Suppressor macrophage treated with lipopolysaccharide for 4 hours (primary cell): ENCODE measurements around the gene RFPL3.
"Not testable (repeated sequence)": the region's sequence is repeated elsewhere in the genome, so short reads cannot be mapped to it uniquely, and the experiment has no call there.

Experiments used
- DNase-seq: peaks from one replicate; pipeline ENCODE4 v3.0.0-alpha.2; 2020

The RFPL3 gene

GRCh38 chr22:32357567-32357966 lies at the start of gene RFPL3:
TSS of gene RFPL3 (plus strand) at chr22:32357867. CDS start at chr22:32358072, 205 bp downstream.
- DNase-seq, result not testable (repeated sequence)

- DNase-seq, result no peak
Measured at GRCh38 chr22:32308191-32308590, 49.5 kb upstream of the RFPL3 start.

GRCh38 chr22:32308934-32309333 lies 48.7 kb upstream of the RFPL3 start:
- DNase-seq, result no peak

GRCh38 chr22:32309585-32310251 lies 47.9 kb upstream of the RFPL3 start:
- DNase-seq, result no peak

GRCh38 chr22:32310777-32311176 lies 46.9 kb upstream of the RFPL3 start:
- no peak for DNase-seq

GRCh38 chr22:32311551-32312071 lies 46.1 kb upstream of the RFPL3 start:
- no peak for DNase-seq

GRCh38 chr22:32312748-32313147 lies 44.9 kb upstream of the RFPL3 start:
- no peak for DNase-seq

- DNase-seq, result no peak
Measured at GRCh38 chr22:32313532-32313931, 44.1 kb upstream of the RFPL3 start.

- no peak for DNase-seq
Measured at GRCh38 chr22:32317524-32317923, 40.1 kb upstream of the RFPL3 start.

- DNase-seq, result no peak
Measured at GRCh38 chr22:32318361-32318760, 39.3 kb upstream of the RFPL3 start.

GRCh38 chr22:32319861-32320406 lies 37.7 kb upstream of the RFPL3 start:
- no peak for DNase-seq

GRCh38 chr22:32322986-32323385 lies 34.7 kb upstream of the RFPL3 start:
- no peak for DNase-seq

- no peak for DNase-seq
Measured at GRCh38 chr22:32323513-32324164, 34.0 kb upstream of the RFPL3 start.

- DNase-seq, result no peak
Measured at GRCh38 chr22:32324505-32325415, 32.9 kb upstream of the RFPL3 start.

- DNase-seq, result no peak
Measured at GRCh38 chr22:32325416-32325801, 32.3 kb upstream of the RFPL3 start.

- DNase-seq, result no peak
Measured at GRCh38 chr22:32325811-32326237, 31.8 kb upstream of the RFPL3 start.

GRCh38 chr22:32326647-32327046 lies 31.0 kb upstream of the RFPL3 start:
- DNase-seq, result no peak

- no peak for DNase-seq
Measured at GRCh38 chr22:32327066-32327465, 30.6 kb upstream of the RFPL3 start.

GRCh38 chr22:32327596-32328171 lies 30.0 kb upstream of the RFPL3 start:
- no peak for DNase-seq

GRCh38 chr22:32328306-32329201 lies 29.1 kb upstream of the RFPL3 start:
- DNase-seq, result no peak

GRCh38 chr22:32329202-32329645 lies 28.4 kb upstream of the RFPL3 start:
- no peak for DNase-seq
